Skin of body (tissue), 2 donors: ENCODE data around the gene LRRC8E. TPM values are rescaled to one million over a fixed set of nuclear protein-coding genes. Genes with fewer than 3 reads are reported as not detected.

Source experiments
- DNase-seq: peaks from one replicate; lab custom pipeline; 2025; lab: John Stamatoyannopoulos, UW
- total RNA-seq: library from RNA; depleted of rRNA; stranded (reverse); fragments of >200 nt; gene quantifications from one replicate; pipeline ENCODE4 v1.2.3, GENCODE V29; 2014

The LRRC8E gene
- total RNA-seq, 1 donor from 2014 or later: 3.9 TPM

- DNase-seq: no peak
These were observed 30.5 kb downstream of the LRRC8E start for GRCh38 chr19:7918615-7919421.

- DNase-seq: peak; percentile 93
These were observed 31.6 kb downstream of the LRRC8E start, which contains the start of gene SNAPC2 for GRCh38 chr19:7919610-7920518. Gene SNAPC2, plus strand, starts transcription at chr19:7920338. Its CDS starts 29 bp downstream, at chr19:7920367.

DNA sequence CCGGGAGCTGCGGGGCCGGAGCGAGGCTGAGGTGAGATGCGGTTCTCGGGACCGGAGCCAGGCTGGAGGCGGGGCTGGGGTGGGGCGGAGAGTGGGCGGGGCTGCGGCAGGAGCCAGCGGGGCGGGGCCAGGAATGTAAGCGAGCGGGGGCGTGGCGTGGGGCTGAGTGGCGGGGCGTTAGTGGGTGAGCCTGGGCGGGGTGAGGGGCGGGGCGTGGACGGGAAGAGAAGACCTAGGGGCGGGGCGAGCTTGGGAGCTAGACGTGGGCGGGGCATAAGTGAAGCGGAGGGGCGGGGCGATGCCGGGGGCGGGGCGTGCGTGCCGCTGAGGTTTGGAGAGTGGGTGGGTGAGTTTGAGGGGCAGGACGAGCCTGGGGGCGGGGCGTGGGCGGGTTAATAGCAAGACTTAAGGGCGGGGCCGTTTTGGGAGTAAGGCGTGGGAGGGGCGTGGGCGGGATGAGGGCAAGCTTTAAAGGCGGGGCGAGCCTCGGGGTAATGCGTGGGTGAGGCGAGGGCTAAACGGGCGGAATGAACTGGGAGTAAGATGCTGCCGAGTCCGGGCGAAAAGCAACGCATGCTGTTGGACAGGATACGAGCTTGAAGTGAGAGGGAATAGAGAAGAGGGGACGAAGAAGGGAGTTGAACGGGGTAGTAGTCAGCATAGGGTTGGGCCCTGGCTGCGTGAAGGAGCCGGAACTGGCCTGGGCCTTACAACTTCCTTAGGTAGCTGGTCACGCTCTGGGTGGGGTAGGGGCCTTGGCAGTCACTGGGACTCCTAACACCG is 32.4 kb downstream of the LRRC8E start:
- peak; percentile 97 for DNase-seq

DNA sequence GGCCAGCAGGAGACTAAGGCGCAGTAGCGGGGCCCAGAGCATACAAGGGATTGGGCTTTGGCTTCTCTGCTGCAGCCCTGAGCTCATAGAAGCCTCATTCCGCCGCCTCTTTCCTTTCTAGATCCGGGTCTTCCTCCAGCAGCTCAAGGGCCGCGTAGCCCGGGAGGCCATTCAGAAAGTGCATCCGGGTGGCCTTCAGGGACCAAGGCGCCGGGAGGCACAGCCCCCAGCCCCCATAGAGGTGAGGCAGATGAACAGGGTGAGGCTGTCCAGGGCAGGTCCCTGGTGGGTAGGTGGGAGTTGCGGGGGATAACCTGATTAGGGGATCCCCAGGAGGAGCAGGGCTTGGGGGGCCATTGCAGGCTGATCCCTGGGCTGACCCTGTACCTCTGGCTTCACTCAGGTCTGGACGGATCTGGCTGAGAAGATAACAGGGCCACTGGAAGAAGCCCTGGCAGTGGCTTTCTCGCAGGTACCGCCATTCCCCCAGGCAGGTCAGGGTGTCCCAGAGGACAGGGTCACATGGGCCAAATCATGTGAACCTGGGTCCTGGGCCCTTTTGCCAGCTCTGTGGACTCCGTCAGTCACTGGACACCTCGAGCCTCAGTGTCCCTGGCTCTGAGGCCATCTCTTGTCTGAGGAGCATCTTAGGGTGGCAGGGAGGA is 33.1 kb downstream of the LRRC8E start:
- no peak for DNase-seq

GRCh38 chr19:7921967-7922835 is 33.9 kb downstream of the LRRC8E start:
- DNase-seq: no peak

DNA sequence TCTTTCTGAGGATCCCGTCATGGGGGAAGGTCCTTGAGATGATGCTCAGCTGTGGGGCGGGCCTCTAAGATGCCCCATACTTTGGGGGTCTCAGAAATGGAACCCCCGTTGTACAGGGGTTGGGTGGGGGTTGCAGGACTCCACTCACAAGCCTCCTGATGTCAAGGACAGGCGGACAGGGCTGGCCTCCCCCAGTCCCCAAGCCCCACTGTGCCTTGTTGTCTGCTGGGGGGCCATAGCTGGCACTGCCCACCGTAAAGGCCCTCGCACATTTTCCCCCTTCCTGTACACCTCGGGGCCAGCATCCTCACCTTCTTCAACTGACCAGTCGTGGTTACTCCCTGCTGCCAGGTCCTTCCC is 34.5 kb downstream of the LRRC8E start:
- DNase-seq: no peak

DNA sequence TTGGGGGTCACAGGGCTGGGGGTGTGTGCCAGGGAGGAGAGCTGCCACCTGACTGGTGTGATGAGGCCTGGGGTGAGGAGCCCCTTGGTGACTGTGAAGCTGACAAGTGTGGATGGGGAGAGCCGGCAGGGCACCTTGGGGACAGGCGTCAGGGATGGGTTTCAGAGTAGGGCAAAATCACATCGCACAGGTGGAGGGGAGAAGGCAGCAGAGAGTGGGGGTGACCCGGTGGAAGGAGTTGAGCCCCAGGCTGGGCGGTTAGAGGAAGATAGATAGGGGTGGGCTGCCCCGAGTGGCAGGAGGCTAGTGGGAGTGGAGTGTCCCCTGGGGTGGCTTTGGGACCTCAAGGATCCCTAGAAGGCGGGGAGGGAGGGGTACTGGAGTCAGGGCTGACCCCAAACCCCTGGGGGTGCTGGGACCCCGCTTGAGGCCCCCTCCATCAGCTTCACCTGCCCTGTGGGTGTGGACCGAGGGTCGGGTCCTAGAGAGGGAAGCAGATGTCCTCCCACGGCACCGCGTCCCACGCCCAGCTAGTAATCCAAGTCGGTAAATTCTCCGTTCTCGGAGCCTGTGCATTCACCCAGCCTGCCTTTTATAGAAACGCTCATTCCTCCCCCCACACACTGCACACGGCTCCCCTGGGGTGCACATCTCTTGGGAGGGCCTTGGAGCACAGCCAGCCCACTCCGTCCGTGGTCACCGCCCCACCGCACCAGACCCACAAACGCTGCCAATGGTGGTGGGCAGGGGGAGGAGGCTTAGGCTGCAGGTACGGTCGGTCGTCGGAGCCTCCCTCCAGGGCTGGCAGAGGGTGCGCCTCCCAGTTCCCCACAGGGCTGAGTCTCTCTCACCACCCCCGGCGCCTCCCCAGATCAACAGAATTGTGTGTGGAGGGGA is 35.2 kb downstream of the LRRC8E start:
- no peak for DNase-seq

DNA sequence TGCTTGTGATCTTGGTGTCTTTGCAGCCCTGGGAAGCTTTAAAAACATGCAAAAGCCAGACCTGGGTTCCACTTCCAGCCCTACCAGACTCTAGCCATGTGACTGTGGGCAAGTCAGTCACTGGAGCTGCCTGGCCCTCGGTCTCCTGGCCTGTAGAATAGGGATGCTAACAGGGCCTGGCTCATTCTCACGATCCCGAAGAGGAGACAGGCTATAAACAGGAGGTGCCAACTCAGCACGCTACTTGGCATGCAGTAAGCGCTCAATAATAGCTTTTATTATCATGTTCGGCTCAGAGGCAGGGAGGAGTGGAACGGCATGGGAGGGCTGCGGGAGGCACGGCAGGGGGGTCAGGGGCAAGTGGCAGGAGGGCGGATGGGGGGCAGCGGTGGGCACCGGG is 35.9 kb downstream of the LRRC8E start:
- no peak for DNase-seq

DNA sequence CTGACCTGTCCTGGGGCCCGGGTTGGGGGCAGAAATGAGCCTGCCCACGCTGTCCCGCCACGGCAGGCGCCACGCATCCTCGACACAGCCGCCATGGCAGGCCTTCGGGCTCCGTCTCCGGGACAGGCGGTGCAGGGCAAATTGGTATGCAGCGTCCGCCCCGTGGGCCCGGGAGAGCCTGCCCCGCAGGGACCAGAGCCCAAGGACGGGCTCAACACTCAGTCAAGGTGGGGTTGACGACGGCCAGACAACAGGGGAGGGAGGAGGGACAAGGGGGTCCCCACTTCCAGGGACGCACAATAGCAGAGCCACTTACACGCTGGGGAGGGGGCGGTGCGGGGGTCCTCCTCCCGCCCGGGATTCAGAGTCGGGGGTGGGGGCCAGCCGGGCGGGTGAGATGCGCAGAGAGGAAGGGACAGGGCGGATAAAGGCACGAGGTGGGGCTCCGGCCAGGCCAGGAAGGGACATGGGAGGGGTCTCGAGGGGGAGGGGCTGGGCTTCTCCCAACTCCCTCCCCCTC is 36.4 kb downstream of the LRRC8E start:
- no peak for DNase-seq

DNA sequence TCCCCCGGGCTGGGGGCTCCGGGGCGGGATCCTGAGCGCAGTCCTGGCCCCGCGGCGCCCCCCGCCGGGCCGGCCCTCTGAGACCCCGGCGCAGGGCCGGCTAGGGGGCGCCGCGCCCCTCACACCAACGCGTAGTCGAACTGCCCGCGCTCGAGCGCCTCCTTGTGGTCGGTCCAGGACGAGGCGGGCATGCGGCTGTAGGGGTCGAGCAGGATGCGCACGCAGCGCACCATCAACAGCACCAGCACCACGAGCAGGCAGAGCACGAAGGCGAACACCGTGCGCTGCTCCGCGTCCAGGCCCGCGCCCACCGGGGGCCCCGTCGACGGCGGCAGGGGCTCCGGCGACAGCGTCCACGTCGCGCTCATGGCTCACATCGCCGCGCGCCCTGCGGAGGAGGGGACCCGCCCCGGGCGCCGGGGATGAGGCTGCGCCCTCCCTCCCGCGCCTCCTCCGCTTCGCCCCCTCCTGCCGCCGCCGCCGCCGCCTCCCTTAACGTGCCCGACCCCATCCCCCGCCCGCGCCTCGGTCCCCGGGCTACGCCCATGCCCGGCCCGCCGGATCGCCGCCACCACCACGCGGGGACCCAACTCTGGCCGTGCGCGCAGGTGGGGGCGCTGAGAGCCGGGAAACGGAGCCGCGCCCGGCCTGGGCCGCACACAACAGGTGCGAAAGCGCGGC is 37.0 kb downstream of the LRRC8E start:
- DNase-seq: peak; percentile 44

DNA sequence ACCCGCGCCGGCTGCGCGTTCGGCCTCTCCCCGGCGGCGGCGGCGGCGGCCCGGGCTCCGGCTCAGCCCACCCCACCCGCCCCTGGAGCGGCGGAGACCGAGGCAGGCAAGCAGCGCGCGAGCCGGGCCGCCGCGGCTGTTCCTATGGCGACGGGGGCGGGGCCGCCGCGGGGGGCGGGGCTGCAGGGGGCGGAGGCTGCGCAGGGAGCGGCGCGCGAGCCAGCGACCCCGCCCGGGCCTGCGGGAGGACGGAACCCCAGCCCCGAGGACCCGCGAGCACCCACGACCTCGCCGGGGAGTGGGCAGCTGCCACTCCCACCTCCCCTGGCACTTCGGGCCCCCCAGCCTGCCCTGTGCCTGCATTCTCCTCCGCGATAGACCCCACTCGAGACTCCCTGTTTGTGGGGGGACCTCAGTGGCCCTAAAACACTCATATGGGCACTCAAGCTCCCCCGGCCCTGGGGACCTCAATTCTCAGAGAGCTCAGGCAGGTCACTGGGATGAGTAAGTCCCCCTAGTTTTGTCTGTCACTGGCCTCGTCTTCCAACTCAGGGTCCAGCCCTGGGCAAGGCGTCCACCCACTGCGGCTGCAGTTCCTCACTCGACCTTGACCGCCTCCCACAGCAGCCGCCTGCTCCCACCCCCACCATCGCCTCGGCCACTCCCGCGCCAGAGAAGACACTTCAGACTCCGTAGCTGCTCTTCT is 37.9 kb downstream of the LRRC8E start, which contains the start of gene CTXN1:
Gene CTXN1, minus strand, starts transcription at position 115 of the 706 bp plus-strand sequence. CDS start 597 bp downstream, outside the sequence.
- no peak for DNase-seq

DNA sequence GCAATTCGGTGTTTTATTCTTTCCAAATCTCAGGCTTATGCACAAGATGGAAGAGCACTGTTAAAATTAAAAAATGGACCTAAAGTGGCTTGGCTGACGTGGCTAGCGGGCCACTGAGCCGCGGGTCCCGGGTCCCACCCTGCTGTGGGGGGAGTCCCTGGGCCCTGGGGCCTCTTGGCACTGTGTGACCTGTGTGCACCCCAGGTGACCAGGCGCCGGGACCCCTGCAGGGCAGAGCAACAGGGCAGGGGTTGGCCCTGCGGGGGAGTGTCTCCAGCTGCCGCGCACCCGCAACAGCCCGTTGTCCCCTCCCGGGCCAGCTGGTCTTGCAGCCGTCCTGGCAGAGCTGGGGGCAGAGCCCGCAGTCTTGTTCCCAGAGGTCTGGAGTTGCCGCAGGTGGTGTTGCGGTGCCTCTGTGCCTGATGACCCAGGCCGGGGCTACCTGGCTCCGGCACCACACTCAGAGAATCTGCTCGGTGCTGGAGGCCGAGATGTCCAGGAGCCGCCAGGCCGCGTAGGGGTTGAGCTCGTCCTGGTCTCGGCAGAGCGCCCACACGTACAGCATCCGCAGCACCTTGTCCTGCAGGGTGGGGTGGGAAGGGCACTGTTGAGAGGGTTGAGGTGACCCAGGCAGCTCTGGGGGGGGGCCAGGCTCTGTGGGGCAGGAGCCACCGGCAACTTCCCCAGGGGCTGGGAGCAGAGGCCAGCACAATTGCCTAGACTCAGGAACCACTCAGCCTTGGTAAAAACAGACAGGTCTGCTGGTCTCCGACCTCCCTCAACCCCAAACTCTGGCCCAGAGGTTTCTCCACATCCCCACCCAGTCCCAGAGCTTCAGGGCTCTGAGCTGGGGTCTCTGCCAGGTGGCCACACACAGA is 38.7 kb downstream of the LRRC8E start:
- DNase-seq: no peak

GRCh38 chr19:7927605-7928333 is 39.5 kb downstream of the LRRC8E start:
- DNase-seq: no peak

DNA sequence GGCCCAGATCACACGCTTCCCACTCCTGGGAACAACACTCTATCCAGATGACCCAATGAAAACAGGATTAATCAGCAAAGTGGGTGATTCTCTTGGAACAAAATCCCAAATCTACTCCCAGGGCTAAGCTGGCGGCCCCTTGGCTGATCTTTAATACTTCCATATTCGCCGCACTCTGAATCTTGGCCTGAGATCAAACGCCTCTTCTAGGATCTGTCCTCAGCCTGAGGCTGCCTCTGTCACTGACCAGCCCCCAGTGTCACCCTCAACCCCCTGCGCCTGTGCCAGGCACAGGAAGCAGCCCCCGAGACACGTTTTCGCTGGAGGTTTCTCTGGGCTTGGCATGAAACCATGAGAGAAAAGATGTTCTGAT is 40.0 kb downstream of the LRRC8E start:
- DNase-seq: no peak
